ENCODE measurements around the gene APOC3. TPM values are rescaled to one million over a fixed set of nuclear protein-coding genes. Genes with fewer than 3 reads are reported as not detected.

The APOC3 gene
- total and polyA plus RNA-seq, 12 donors: 0.12 to 0.64 TPM; not detected in 10

DNA sequence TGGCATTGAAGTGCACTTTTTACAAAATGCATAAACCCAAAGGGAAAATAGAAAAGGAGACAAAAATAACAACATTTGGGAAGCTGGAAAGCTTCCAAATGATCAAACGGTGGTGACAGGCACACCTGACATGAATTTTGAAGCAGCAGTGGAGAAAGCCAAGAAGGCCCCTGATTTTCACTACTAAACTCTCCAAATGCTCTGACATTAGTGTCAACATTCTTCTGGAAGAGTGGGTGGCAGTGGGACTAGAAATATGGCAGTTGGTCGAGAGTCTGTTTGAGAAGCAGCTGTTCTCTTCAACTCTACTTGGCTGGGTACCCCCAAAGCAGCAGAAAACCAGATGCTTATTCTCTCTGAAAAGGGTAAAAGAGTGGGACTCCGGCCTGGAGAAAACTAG is 25.7 kb upstream of the APOC3 start:
- H3K27me3 ChIP-seq: no peaks in the 10 kb centered on the region
- no peak overlapping the region for H3K27ac ChIP-seq
- peaks cover 0 to 4% (median 0%) of the 10 kb centered on the region in 9 donors for H3K4me1 ChIP-seq
- 57% methylated on average over 3 of the region's 3 CpGs for WGBS, 2 donors
- intact Hi-C loops (cut with DNase I): no loop called here
- H3K9me3 ChIP-seq: no peaks in the 10 kb centered on the region
- DNase-seq (no peak), ATAC-seq (no peak)
- H3K36me3 ChIP-seq: no peaks in the 10 kb centered on the region
- TF ChIP-seq, protein P1, sequence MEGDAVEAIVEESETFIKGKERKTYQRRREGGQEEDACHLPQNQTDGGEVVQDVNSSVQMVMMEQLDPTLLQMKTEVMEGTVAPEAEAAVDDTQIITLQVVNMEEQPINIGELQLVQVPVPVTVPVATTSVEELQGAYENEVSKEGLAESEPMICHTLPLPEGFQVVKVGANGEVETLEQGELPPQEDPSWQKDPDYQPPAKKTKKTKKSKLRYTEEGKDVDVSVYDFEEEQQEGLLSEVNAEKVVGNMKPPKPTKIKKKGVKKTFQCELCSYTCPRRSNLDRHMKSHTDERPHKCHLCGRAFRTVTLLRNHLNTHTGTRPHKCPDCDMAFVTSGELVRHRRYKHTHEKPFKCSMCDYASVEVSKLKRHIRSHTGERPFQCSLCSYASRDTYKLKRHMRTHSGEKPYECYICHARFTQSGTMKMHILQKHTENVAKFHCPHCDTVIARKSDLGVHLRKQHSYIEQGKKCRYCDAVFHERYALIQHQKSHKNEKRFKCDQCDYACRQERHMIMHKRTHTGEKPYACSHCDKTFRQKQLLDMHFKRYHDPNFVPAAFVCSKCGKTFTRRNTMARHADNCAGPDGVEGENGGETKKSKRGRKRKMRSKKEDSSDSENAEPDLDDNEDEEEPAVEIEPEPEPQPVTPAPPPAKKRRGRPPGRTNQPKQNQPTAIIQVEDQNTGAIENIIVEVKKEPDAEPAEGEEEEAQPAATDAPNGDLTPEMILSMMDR (IDR thresholded peaks at IDR 0.05): no peak
- no peak overlapping the region for H3K4me3 ChIP-seq

DNA sequence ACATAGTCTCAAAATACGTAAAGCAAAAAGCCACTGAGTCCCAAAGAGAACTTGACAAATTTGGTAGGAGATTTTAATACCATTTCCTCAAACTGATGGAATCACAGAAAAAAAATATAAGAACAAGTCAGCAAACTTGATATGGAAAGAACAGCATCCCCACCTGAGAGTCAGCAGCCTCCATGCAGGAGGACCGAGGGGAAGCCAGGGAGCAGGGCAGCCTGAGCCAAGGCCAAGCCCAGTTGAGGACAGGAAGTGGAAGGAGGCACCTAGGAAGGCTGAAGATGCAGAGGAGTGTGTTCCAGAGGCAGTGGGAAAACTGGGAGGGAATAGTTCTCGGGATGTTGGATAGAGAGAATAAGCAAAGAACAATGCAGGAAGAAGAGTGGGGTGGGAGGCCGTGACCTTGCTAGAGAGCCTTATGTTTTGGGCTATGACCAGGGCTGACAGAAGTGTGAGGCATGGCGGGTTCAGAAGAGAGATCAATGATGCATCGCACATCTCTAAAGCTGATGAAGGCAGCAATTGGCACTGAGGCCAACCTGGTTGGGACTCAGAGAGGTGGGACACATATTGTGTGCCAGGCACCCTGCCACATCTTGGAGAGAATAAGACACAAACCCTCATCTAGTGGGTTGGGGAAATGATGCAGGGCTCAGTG is 22.0 kb upstream of the APOC3 start:
- Histone ChIP-seq H3K9me3 (no peaks in the 10 kb centered on the region), H3K4me3 (no peak overlapping the region), H3K4me1 (no peaks in the 10 kb centered on the region), H3K27ac (no peak overlapping the region), H3K36me3 (no peaks in the 10 kb centered on the region), H3K27me3 (no peaks in the 10 kb centered on the region)
- 87 to 90% methylated on average over 6 of the region's 6 CpGs for WGBS, 2 donors
- TF ChIP-seq, protein P1 (IDR thresholded peaks at IDR 0.05): no peak
- ATAC-seq (no peak), DNase-seq (no peak)
- intact Hi-C loops (cut with DNase I): no loop called here

DNA sequence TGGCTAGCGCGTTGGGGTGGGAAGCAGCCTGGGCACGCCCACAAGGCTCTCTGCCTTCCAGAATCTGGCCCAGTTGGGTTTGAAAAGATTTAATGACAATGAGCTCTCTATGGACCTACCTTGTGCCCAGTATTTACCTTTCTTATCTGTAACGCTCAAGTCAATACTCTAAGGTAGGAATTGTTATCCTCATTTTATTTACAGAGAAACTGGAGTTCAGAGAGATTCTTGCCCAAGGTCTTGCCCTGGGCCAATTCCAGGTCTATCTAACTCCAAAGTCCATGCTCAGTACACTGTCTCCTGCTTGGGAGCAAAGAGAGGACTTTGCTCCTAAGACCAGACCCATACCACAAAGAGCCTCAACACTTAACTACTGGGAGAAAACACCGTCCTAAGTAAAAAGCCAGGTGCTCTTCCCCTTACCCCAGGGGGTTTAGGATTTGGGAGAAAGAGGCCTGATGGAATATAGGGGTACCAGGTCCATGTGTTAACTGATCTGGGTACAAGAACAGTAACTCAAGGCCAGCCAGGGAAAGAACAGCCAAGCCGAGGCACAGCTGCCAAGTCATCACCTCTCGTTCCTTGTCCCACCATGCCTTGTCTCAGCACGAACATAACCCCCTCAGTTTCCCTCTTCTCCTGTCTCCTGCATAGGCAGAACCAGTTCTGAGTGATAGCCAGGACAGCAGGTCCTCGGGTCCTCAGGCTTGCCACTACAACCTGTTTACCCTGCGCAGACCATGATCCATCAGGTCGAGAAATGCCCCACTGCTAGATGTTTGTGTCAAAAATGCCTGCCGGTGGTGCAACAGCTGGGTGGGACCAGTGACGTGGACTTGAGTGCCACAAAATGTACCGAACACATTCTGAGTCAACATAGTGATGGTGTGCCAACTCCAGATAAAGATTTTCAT is 21.2 kb upstream of the APOC3 start:
- H3K4me1 ChIP-seq: peaks cover 0 to under 1% (median 0%) of the 10 kb centered on the region in 9 donors
- no peaks in the 10 kb centered on the region for H3K36me3 ChIP-seq
- H3K27ac ChIP-seq: no peak overlapping the region
- no peak overlapping the region for H3K4me3 ChIP-seq
- H3K27me3 ChIP-seq: no peaks in the 10 kb centered on the region
- DNase-seq (no peak), ATAC-seq (peak in 1 of 8 donors; percentile 37)
- intact Hi-C loops (cut with DNase I): no loop called here
- 80 to 84% methylated on average over 14 of the region's 14 CpGs for WGBS, 2 donors
- TF ChIP-seq, protein P1 (IDR thresholded peaks at IDR 0.05): no peak
- peaks cover 0 to 4% (median 0%) of the 10 kb centered on the region in 11 donors for H3K9me3 ChIP-seq

DNA sequence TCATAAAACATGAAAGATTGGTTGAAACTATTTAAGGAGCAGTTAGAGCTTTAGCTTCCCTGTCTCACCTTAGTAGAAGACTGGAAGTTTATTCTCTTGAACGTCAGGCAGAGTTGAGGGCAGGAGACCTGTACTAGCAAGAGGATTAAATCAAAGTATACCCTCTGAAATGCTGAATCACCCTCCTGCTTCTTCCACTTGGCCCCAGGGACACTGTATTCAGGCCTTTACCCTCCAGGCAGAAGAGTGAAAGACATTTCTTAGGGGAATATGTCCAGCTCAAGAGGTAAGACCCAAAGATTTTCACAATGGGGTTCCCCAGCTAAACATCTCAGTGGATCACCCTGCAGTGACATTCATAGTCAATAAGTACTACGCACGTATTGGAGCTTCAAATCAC is 18.5 kb upstream of the APOC3 start:
- Histone ChIP-seq H3K27me3 (no peaks in the 10 kb centered on the region), H3K27ac (no peak overlapping the region), H3K36me3 (no peaks in the 10 kb centered on the region), H3K4me3 (no peak overlapping the region), H3K9me3 (peaks cover 0 to 4% (median 0%) of the 10 kb centered on the region in 11 donors), H3K4me1 (peaks cover 0 to 13% (median 0%) of the 10 kb centered on the region in 9 donors)
- whole genome bisulfite sequencing, 2 donors: 84 to 87% methylated on average over 3 of the region's 3 CpGs
- TF ChIP-seq, protein P1 (IDR thresholded peaks at IDR 0.05): no peak
- intact Hi-C loops (cut with DNase I): no loop called here
- ATAC-seq (no peak), DNase-seq (no peak)

All from heart right ventricle (tissue), 16 donors.